Measurements from ENCODE around the gene FNDC3B.

FNDC3B gene

GRCh38 chr3:172319595-172319994 is 280.2 kb downstream of the FNDC3B start:
- no peak for DNase-seq
- peak overlapping the region in 1 of 2 experiments; percentile 73 for H3K27ac ChIP-seq (ENCODE audit: insufficient read depth in 1 of 2, low read depth in 1 of 2, low read length in 2 of 2, poor library complexity in 1 of 2, severe bottlenecking in 2 of 2)
- peaks cover 0 to 57% (median 5%) of the 10 kb centered on the region in 4 experiments for H3K36me3 ChIP-seq (ENCODE audit: control insufficient read depth in 4 of 4, insufficient read depth in 4 of 4, low read length in 3 of 4)
- H3K27me3 ChIP-seq (replicated peaks in 2 of 5; ENCODE audit: control insufficient read depth in 4 of 5, insufficient read depth in 5 of 5, low read length in 4 of 5), result no peaks in the 10 kb centered on the region
- no peak overlapping the region for H3K4me3 ChIP-seq (ENCODE audit: control insufficient read depth in 1 of 7, extremely low read depth in 1 of 7, insufficient read depth in 4 of 7, low read depth in 2 of 7, low read length in 6 of 7)
- peaks cover 5 to 38% (median 21%) of the 10 kb centered on the region in 4 experiments for H3K4me1 ChIP-seq (ENCODE audit: control extremely low read depth in 1 of 4, control insufficient read depth in 4 of 4, insufficient read depth in 4 of 4, low read length in 3 of 4)
- ChIA-PET CTCF (interaction anchor here (1.0 to 4.4 kb wide), 3 partner anchors 9 to 12 kb away, joined by 4 to 35 read pairs (median 8); no protein-coding TSS in a partner anchor), POLR2A (no interaction called here)
- WGBS (ENCODE audit: insufficient coverage), result 87% methylated on average over 4 of the region's 8 CpGs
- no peaks in the 10 kb centered on the region for H3K9me3 ChIP-seq (ENCODE audit: control extremely low read depth in 1 of 5, control insufficient read depth in 4 of 5, insufficient read depth in 2 of 5, low read depth in 1 of 5, low read length in 4 of 5)

GRCh38 chr3:172320468-172320867 is 281.1 kb downstream of the FNDC3B start:
- H3K4me3 ChIP-seq (ENCODE audit: control insufficient read depth in 1 of 7, extremely low read depth in 1 of 7, insufficient read depth in 4 of 7, low read depth in 2 of 7, low read length in 6 of 7), result peak overlapping the region in 1 of 7 experiments; percentile 9
- peaks cover 0 to 61% (median 7%) of the 10 kb centered on the region in 4 experiments for H3K36me3 ChIP-seq (ENCODE audit: control insufficient read depth in 4 of 4, insufficient read depth in 4 of 4, low read length in 3 of 4)
- WGBS (ENCODE audit: insufficient coverage), result 13% methylated on average over 2 of the region's 2 CpGs
- DNase-seq, result peak in 2 of 3 donors; percentile 81 to 89
- ChIA-PET CTCF (interaction anchor here (1.2 to 4.4 kb wide), 3 partner anchors 9 to 21 kb away, joined by 3 to 35 read pairs (median 5); no protein-coding TSS in a partner anchor), POLR2A (no interaction called here)
- H3K27me3 ChIP-seq (replicated peaks in 2 of 5; ENCODE audit: control insufficient read depth in 4 of 5, insufficient read depth in 5 of 5, low read length in 4 of 5), result no peaks in the 10 kb centered on the region
- H3K4me1 ChIP-seq (ENCODE audit: control extremely low read depth in 1 of 4, control insufficient read depth in 4 of 4, insufficient read depth in 4 of 4, low read length in 3 of 4), result peaks cover 5 to 38% (median 21%) of the 10 kb centered on the region in 4 experiments
- H3K9me3 ChIP-seq (ENCODE audit: control extremely low read depth in 1 of 5, control insufficient read depth in 4 of 5, insufficient read depth in 2 of 5, low read depth in 1 of 5, low read length in 4 of 5), result no peaks in the 10 kb centered on the region
- peak overlapping the region in 1 of 2 experiments; percentile 39 for H3K27ac ChIP-seq (ENCODE audit: insufficient read depth in 1 of 2, low read depth in 1 of 2, low read length in 2 of 2, poor library complexity in 1 of 2, severe bottlenecking in 2 of 2)

GRCh38 chr3:172321035-172321434 is 281.7 kb downstream of the FNDC3B start:
- Histone ChIP-seq H3K27ac (ENCODE audit: insufficient read depth in 1 of 2, low read depth in 1 of 2, low read length in 2 of 2, poor library complexity in 1 of 2, severe bottlenecking in 2 of 2) (no peak overlapping the region), H3K36me3 (ENCODE audit: control insufficient read depth in 4 of 4, insufficient read depth in 4 of 4, low read length in 3 of 4) (peaks cover 0 to 60% (median 7%) of the 10 kb centered on the region in 4 experiments), H3K4me1 (ENCODE audit: control extremely low read depth in 1 of 4, control insufficient read depth in 4 of 4, insufficient read depth in 4 of 4, low read length in 3 of 4) (peaks cover 5 to 38% (median 21%) of the 10 kb centered on the region in 4 experiments), H3K9me3 (ENCODE audit: control extremely low read depth in 1 of 5, control insufficient read depth in 4 of 5, insufficient read depth in 2 of 5, low read depth in 1 of 5, low read length in 4 of 5) (no peaks in the 10 kb centered on the region), H3K27me3 (replicated peaks in 2 of 5; ENCODE audit: control insufficient read depth in 4 of 5, insufficient read depth in 5 of 5, low read length in 4 of 5) (no peaks in the 10 kb centered on the region), H3K4me3 (ENCODE audit: control insufficient read depth in 1 of 7, extremely low read depth in 1 of 7, insufficient read depth in 4 of 7, low read depth in 2 of 7, low read length in 6 of 7) (no peak overlapping the region)
- POLR2A ChIA-PET, result no interaction called here
- DNase-seq, result peak; percentile 29 to 82 (median 72)
- CTCF ChIA-PET, result interaction anchor here (1.0 to 4.4 kb wide), 4 partner anchors 8 to 20 kb away, joined by 3 to 35 read pairs (median 4); no protein-coding TSS in a partner anchor
- WGBS (ENCODE audit: insufficient coverage), result no CpG with 5 or more reads among the region's 2 CpGs

- POLR2A ChIA-PET, result no interaction called here
- Histone ChIP-seq H3K27me3 (replicated peaks in 2 of 5; ENCODE audit: control insufficient read depth in 4 of 5, insufficient read depth in 5 of 5, low read length in 4 of 5) (no peaks in the 10 kb centered on the region), H3K27ac (ENCODE audit: insufficient read depth in 1 of 2, low read depth in 1 of 2, low read length in 2 of 2, poor library complexity in 1 of 2, severe bottlenecking in 2 of 2) (no peak overlapping the region)
Measured at GRCh38 chr3:172323894-172324610, 284.7 kb downstream of the FNDC3B start.

GRCh38 chr3:172324611-172325203 is 285.3 kb downstream of the FNDC3B start:
- CTCF ChIA-PET, result interaction anchor here (0.7 to 1.7 kb wide), 3 partner anchors 8 to 349 kb away, joined by 3 to 6 read pairs (median 3); no protein-coding TSS in a partner anchor
- H3K27ac ChIP-seq (ENCODE audit: insufficient read depth in 1 of 2, low read depth in 1 of 2, low read length in 2 of 2, poor library complexity in 1 of 2, severe bottlenecking in 2 of 2), result no peak overlapping the region

More at GRCh38 chr3:172323894-172324610, 284.7 kb downstream of the FNDC3B start:
- no peak overlapping the region for H3K4me3 ChIP-seq (ENCODE audit: control insufficient read depth in 1 of 7, extremely low read depth in 1 of 7, insufficient read depth in 4 of 7, low read depth in 2 of 7, low read length in 6 of 7)
- WGBS (ENCODE audit: insufficient coverage), result 96% methylated on average over 10 of the region's 10 CpGs
- H3K36me3 ChIP-seq (ENCODE audit: control insufficient read depth in 4 of 4, insufficient read depth in 4 of 4, low read length in 3 of 4), result peaks cover 0 to 67% (median 12%) of the 10 kb centered on the region in 4 experiments
- no peaks in the 10 kb centered on the region for H3K9me3 ChIP-seq (ENCODE audit: control extremely low read depth in 1 of 5, control insufficient read depth in 4 of 5, insufficient read depth in 2 of 5, low read depth in 1 of 5, low read length in 4 of 5)
- no peak for DNase-seq
- H3K4me1 ChIP-seq (ENCODE audit: control extremely low read depth in 1 of 4, control insufficient read depth in 4 of 4, insufficient read depth in 4 of 4, low read length in 3 of 4), result peaks cover 0 to 19% (median 4%) of the 10 kb centered on the region in 4 experiments
- CTCF ChIA-PET, result interaction anchor here (0.8 to 1.7 kb wide), 3 partner anchors 8 to 350 kb away, joined by 3 to 6 read pairs (median 4); no protein-coding TSS in a partner anchor

GRCh38 chr3:172325461-172325860 is 286.1 kb downstream of the FNDC3B start:
- Histone ChIP-seq H3K36me3 (ENCODE audit: control insufficient read depth in 4 of 4, insufficient read depth in 4 of 4, low read length in 3 of 4) (peaks cover 0 to 69% (median 20%) of the 10 kb centered on the region in 4 experiments), H3K27ac (ENCODE audit: insufficient read depth in 1 of 2, low read depth in 1 of 2, low read length in 2 of 2, poor library complexity in 1 of 2, severe bottlenecking in 2 of 2) (no peak overlapping the region), H3K9me3 (ENCODE audit: control extremely low read depth in 1 of 5, control insufficient read depth in 4 of 5, insufficient read depth in 2 of 5, low read depth in 1 of 5, low read length in 4 of 5) (no peaks in the 10 kb centered on the region), H3K4me1 (ENCODE audit: control extremely low read depth in 1 of 4, control insufficient read depth in 4 of 4, insufficient read depth in 4 of 4, low read length in 3 of 4) (peaks cover 0 to 10% (median 1%) of the 10 kb centered on the region in 4 experiments), H3K27me3 (replicated peaks in 2 of 5; ENCODE audit: control insufficient read depth in 4 of 5, insufficient read depth in 5 of 5, low read length in 4 of 5) (no peaks in the 10 kb centered on the region), H3K4me3 (ENCODE audit: control insufficient read depth in 1 of 7, extremely low read depth in 1 of 7, insufficient read depth in 4 of 7, low read depth in 2 of 7, low read length in 6 of 7) (no peak overlapping the region)
- ChIA-PET POLR2A (no interaction called here), CTCF (interaction anchor here (0.7 kb wide), 1 partner anchor 218 kb away, joined by 3 read pairs; no protein-coding TSS in a partner anchor)
- 100% methylated on average over 6 of the region's 8 CpGs for WGBS (ENCODE audit: insufficient coverage)
- no peak for DNase-seq

More at GRCh38 chr3:172324611-172325203, 285.3 kb downstream of the FNDC3B start:
- DNase-seq, result no peak
- H3K36me3 ChIP-seq (ENCODE audit: control insufficient read depth in 4 of 4, insufficient read depth in 4 of 4, low read length in 3 of 4), result peaks cover 0 to 67% (median 15%) of the 10 kb centered on the region in 4 experiments
- no peaks in the 10 kb centered on the region for H3K9me3 ChIP-seq (ENCODE audit: control extremely low read depth in 1 of 5, control insufficient read depth in 4 of 5, insufficient read depth in 2 of 5, low read depth in 1 of 5, low read length in 4 of 5)
- H3K27me3 ChIP-seq (replicated peaks in 2 of 5; ENCODE audit: control insufficient read depth in 4 of 5, insufficient read depth in 5 of 5, low read length in 4 of 5), result no peaks in the 10 kb centered on the region
- POLR2A ChIA-PET, result no interaction called here
- WGBS (ENCODE audit: insufficient coverage), result 98% methylated on average over 7 of the region's 7 CpGs
- H3K4me1 ChIP-seq (ENCODE audit: control extremely low read depth in 1 of 4, control insufficient read depth in 4 of 4, insufficient read depth in 4 of 4, low read length in 3 of 4), result peaks cover 0 to 13% (median 2%) of the 10 kb centered on the region in 4 experiments
- no peak overlapping the region for H3K4me3 ChIP-seq (ENCODE audit: control insufficient read depth in 1 of 7, extremely low read depth in 1 of 7, insufficient read depth in 4 of 7, low read depth in 2 of 7, low read length in 6 of 7)
